SK-N-SH (cell line): ENCODE results near the gene SUPT5H. TPM values are rescaled to one million over a fixed set of nuclear protein-coding genes. Genes with fewer than 3 reads are reported as not detected.

Experiments
- CTCF ChIA-PET: fragments of 300-600, 350-600 bp; formaldehyde crosslinking; extraction: SDS; loops from one replicate; lab custom pipeline; 2021; lab: Yijun Ruan, JAX
- POLR2A ChIA-PET: fragments of 350-600 bp; sonication (Branson Sonifier 250); formaldehyde crosslinking; extraction: SDS; loops from one replicate; lab custom pipeline; 2020; ENCODE audit warnings: antibody characterized with exemption, inconsistent platforms; lab: Yijun Ruan, JAX
- DNase-seq: peaks from one replicate; pipeline ENCODE4 v3.0.0; 2012
- H2AFZ ChIP-seq: fragments of 200-600 bp; sonication (generic); 2 replicates; pipeline ENCODE4 v1.8.1; 2016; ENCODE audit warnings: antibody characterized with exemption, mild to moderate bottlenecking, low read depth
- H3F3A ChIP-seq: fragments of 200-600 bp; sonication (generic); replicated peaks from 2 replicates; pipeline ENCODE3; 2016; ENCODE audit warnings: antibody characterized with exemption, mild to moderate bottlenecking; ENCODE audit not compliant: insufficient read depth
- H3K27ac ChIP-seq, 2 experiments: fragments of 200-500 bp in 1 of 2; fragments of 200-600 bp in 1 of 2; sonication (Bioruptor generic) in 1 of 2; sonication (generic), shearing (Covaris generic) in 1 of 2; 2 replicates each; pipeline versions ENCODE4 v1.5.1 to v1.6.1; 2014 to 2016; ENCODE audit warnings: low read depth in 2 of 2, inconsistent platforms in 1 of 2, low read length in 1 of 2, mild to moderate bottlenecking in 1 of 2, mixed read lengths in 1 of 2
- H3K27me3 ChIP-seq: fragments of 200-600 bp; sonication (generic), shearing (Covaris generic); 2 replicates; pipeline ENCODE4 v1.6.1; 2016; ENCODE audit warnings: mixed run types; ENCODE audit not compliant: insufficient read depth
- H3K36me3 ChIP-seq, 2 experiments: fragments of 200-500 bp in 1 of 2; fragments of 200-600 bp in 1 of 2; sonication (Bioruptor generic) in 1 of 2; sonication (generic) in 1 of 2; replicated peaks in 1 of 2; 2 replicates each; pipeline versions ENCODE3 to v1.5.1; 2014 to 2016; ENCODE audit warnings: low read length in 1 of 2, mild to moderate bottlenecking in 1 of 2; ENCODE audit not compliant: insufficient read depth in 2 of 2, control insufficient read depth in 1 of 2
- H3K4me1 ChIP-seq, 2 experiments: fragments of 200-500 bp in 1 of 2; fragments of 200-600 bp in 1 of 2; sonication (Bioruptor generic) in 1 of 2; sonication (generic), shearing (Covaris generic) in 1 of 2; 2 replicates each; pipeline versions ENCODE4 v1.5.1 to v1.6.1; 2014 to 2016; ENCODE audit warnings: low read depth in 1 of 2, low read length in 1 of 2, mixed run types in 1 of 2; ENCODE audit not compliant: insufficient read depth in 2 of 2, control insufficient read depth in 1 of 2
- H3K4me2 ChIP-seq: fragments of 200-600 bp; sonication (generic), shearing (Covaris generic); 2 replicates; pipeline ENCODE4 v1.6.1; 2017; ENCODE audit warnings: mixed run types
- H3K4me3 ChIP-seq, 2 experiments: fragments of 200-500 bp in 1 of 2; fragments of 200-600 bp in 1 of 2; sonication (Bioruptor generic) in 1 of 2; sonication (generic), shearing (Covaris generic) in 1 of 2; 2 replicates each; pipeline versions ENCODE4 v1.5.1 to v1.8.1; 2014 to 2016; ENCODE audit warnings: low read depth in 2 of 2, inconsistent platforms in 1 of 2, low read length in 1 of 2, mild to moderate bottlenecking in 1 of 2, mixed read lengths in 1 of 2, moderate library complexity in 1 of 2
- H3K79me2 ChIP-seq: fragments of 200-600 bp; sonication (generic); 2 replicates; pipeline ENCODE4 v1.8.1; 2017; ENCODE audit warnings: mild to moderate bottlenecking; ENCODE audit not compliant: insufficient read depth
- H3K9ac ChIP-seq: fragments of 200-600 bp; sonication (generic); 2 replicates; pipeline ENCODE4 v1.6.1; 2017; ENCODE audit warnings: mixed run types
- H3K9me2 ChIP-seq: fragments of 200-600 bp; sonication (generic); 2 replicates; pipeline ENCODE4 v1.6.1; 2017; ENCODE audit warnings: mixed run types
- H3K9me3 ChIP-seq: fragments of 200-600 bp; sonication (generic); 2 replicates; pipeline ENCODE4 v1.6.1; 2017; ENCODE audit warnings: mixed run types, mild to moderate bottlenecking, moderate library complexity
- H4K20me1 ChIP-seq: fragments of 200-600 bp; sonication (generic); 2 replicates; pipeline ENCODE4 v1.6.1; 2017; ENCODE audit warnings: mild to moderate bottlenecking, mixed run types; ENCODE audit not compliant: insufficient read depth
- CHD2 ChIP-seq: fragments of 150-350 bp; IDR thresholded peaks from 2 replicates; pipeline ENCODE4 v1.6.1; 2018; ENCODE audit warnings: low read length; ENCODE audit not compliant: partially characterized antibody
- ELF1 ChIP-seq: IDR thresholded peaks from 2 replicates; pipeline ENCODE4 v1.4.0; 2012
- FOSL2 ChIP-seq: IDR thresholded peaks from 2 replicates; pipeline ENCODE4 v1.4.0; 2012; ENCODE audit warnings: low read depth, mild to moderate bottlenecking, moderate library complexity, borderline replicate concordance
- FOXM1 ChIP-seq: IDR thresholded peaks from 2 replicates; pipeline ENCODE4 v1.4.0; 2012; ENCODE audit warnings: low read depth, mild to moderate bottlenecking
- NRF1 ChIP-seq: IDR thresholded peaks from 2 replicates; pipeline ENCODE4 v1.6.1; 2012; ENCODE audit warnings: low read depth, mild to moderate bottlenecking, low read length
- PBX3 ChIP-seq: IDR thresholded peaks from 2 replicates; pipeline ENCODE4; 2012
- SIN3A ChIP-seq: IDR thresholded peaks from 2 replicates; pipeline ENCODE4 v1.6.1; 2012; ENCODE audit warnings: low read depth, mild to moderate bottlenecking, low read length, moderate library complexity, borderline replicate concordance
- SMC3 ChIP-seq: IDR thresholded peaks from 2 replicates; pipeline ENCODE4 v1.6.1; 2012; ENCODE audit warnings: low read depth, low read length, improper control_type of control experiment
- USF1 ChIP-seq: IDR thresholded peaks from 2 replicates; pipeline ENCODE4 v1.4.0; 2012; ENCODE audit warnings: low read depth, borderline replicate concordance
- WGBS: methylation state at CpG from one replicate; pipeline ENCODE4 v1.1.6; 2017; ENCODE audit warnings: low lambda C conversion rate; 5-methylcytosine and 5-hydroxymethylcytosine counted together
- polyA plus RNA-seq, 3 experiments: library from polyadenylated mRNA; depleted of rRNA; stranded (reverse); fragments of >200 nt; gene quantifications; 2 replicates each; pipeline ENCODE4 v1.2.3, GENCODE V29; 2012
- TF ChIP-seq, protein P1 (sequence below): fragments of 150-350 bp; IDR thresholded peaks from 2 replicates; pipeline ENCODE4 v1.6.1; 2017; ENCODE audit warnings: antibody characterized with exemption, low read length, low read depth, borderline replicate concordance
- TF ChIP-seq, protein P2 (sequence below): fragments of 200-600 bp; sonication (generic); IDR thresholded peaks from 2 replicates; pipeline ENCODE4 v1.6.1; 2017; ENCODE audit warnings: antibody characterized with exemption, mild to moderate bottlenecking, moderate library complexity
- TF ChIP-seq, protein P3 (sequence below): fragments of 150-350 bp; IDR thresholded peaks from 2 replicates; pipeline ENCODE4 v1.6.1; 2016; ENCODE audit warnings: mild to moderate bottlenecking, low read depth, low read length

Gene SUPT5H
- polyA plus RNA-seq, 1 of the 3 experiments (the other 2 are of a cell fraction) = 137 TPM

GRCh38 chr19:39508629-39509028 is 63.2 kb downstream of the SUPT5H start:
- no peak overlapping the region for H3K4me3 ChIP-seq
- ChIA-PET CTCF (interaction anchor here (0.7 to 1.9 kb wide), 3 partner anchors 9 to 33 kb away, joined by 3 to 5 read pairs (median 4); partner anchors contain the start of genes DLL3 and EID2B), POLR2A (no interaction called here)
- H3K4me1 ChIP-seq = peaks cover 0 to 5% of the 10 kb centered on the region in 2 experiments; a peak in 1 of 4 replicates
- H2AFZ ChIP-seq = no peak overlapping the region
- DNase-seq = no peak
- H3K79me2 ChIP-seq = no peaks in the 10 kb centered on the region
- no peaks in the 10 kb centered on the region for H4K20me1 ChIP-seq
- H3K9me3 ChIP-seq = no peaks in the 10 kb centered on the region
- no peak overlapping the region for H3K4me2 ChIP-seq
- TF ChIP-seq, protein P1, sequence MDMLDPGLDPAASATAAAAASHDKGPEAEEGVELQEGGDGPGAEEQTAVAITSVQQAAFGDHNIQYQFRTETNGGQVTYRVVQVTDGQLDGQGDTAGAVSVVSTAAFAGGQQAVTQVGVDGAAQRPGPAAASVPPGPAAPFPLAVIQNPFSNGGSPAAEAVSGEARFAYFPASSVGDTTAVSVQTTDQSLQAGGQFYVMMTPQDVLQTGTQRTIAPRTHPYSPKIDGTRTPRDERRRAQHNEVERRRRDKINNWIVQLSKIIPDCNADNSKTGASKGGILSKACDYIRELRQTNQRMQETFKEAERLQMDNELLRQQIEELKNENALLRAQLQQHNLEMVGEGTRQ = no peak
- TF ChIP-seq CHD2 (no peak), SIN3A (no peak), USF1 (no peak), FOXM1 (no peak), PBX3 (no peak), FOSL2 (no peak), SMC3 (no peak), ELF1 (no peak), NRF1 (no peak)
- TF ChIP-seq, protein P2, sequence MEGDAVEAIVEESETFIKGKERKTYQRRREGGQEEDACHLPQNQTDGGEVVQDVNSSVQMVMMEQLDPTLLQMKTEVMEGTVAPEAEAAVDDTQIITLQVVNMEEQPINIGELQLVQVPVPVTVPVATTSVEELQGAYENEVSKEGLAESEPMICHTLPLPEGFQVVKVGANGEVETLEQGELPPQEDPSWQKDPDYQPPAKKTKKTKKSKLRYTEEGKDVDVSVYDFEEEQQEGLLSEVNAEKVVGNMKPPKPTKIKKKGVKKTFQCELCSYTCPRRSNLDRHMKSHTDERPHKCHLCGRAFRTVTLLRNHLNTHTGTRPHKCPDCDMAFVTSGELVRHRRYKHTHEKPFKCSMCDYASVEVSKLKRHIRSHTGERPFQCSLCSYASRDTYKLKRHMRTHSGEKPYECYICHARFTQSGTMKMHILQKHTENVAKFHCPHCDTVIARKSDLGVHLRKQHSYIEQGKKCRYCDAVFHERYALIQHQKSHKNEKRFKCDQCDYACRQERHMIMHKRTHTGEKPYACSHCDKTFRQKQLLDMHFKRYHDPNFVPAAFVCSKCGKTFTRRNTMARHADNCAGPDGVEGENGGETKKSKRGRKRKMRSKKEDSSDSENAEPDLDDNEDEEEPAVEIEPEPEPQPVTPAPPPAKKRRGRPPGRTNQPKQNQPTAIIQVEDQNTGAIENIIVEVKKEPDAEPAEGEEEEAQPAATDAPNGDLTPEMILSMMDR = no peak
- TF ChIP-seq, protein P3, sequence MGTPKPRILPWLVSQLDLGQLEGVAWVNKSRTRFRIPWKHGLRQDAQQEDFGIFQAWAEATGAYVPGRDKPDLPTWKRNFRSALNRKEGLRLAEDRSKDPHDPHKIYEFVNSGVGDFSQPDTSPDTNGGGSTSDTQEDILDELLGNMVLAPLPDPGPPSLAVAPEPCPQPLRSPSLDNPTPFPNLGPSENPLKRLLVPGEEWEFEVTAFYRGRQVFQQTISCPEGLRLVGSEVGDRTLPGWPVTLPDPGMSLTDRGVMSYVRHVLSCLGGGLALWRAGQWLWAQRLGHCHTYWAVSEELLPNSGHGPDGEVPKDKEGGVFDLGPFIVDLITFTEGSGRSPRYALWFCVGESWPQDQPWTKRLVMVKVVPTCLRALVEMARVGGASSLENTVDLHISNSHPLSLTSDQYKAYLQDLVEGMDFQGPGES = no peak
- H3K9ac ChIP-seq = no peak overlapping the region
- no peaks in the 10 kb centered on the region for H3K9me2 ChIP-seq
- H3K27ac ChIP-seq = no peak overlapping the region
- H3F3A ChIP-seq = no peaks in the 10 kb centered on the region
- H3K36me3 ChIP-seq = no peaks in the 10 kb centered on the region
- WGBS = 94% methylated on average over 9 of the region's 9 CpGs
- H3K27me3 ChIP-seq = no peaks in the 10 kb centered on the region
